ENCODE data around the gene EFCAB6.
A peak's percentile ranks its signal among the peaks of the same experiment; 100 is the strongest.

The EFCAB6 gene

DNA sequence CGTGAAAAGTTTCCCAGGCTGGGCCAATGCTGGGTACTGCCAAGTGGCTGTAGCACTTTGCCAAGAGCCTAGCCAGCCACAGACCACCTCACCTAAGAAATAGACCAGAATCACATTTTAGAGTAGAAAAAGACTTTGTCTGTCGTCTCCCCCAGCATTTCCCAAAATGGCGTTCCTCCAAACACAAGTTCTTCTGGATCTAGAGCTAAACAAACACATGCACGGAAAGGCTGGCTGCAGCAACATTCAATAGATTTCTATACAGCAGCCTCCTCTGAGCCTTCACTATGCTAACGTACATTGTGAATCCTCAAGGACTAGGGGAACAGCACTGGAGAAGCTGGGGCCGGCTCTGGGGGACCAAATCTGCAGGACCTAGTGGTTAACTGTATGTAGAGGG lies 65.0 kb downstream of the EFCAB6 start:
- no peak for DNase-seq (ENCODE audit: low read depth)
- no peak overlapping the region for H3K4me3 ChIP-seq (ENCODE audit: low read length)
- TF ChIP-seq, protein P1, sequence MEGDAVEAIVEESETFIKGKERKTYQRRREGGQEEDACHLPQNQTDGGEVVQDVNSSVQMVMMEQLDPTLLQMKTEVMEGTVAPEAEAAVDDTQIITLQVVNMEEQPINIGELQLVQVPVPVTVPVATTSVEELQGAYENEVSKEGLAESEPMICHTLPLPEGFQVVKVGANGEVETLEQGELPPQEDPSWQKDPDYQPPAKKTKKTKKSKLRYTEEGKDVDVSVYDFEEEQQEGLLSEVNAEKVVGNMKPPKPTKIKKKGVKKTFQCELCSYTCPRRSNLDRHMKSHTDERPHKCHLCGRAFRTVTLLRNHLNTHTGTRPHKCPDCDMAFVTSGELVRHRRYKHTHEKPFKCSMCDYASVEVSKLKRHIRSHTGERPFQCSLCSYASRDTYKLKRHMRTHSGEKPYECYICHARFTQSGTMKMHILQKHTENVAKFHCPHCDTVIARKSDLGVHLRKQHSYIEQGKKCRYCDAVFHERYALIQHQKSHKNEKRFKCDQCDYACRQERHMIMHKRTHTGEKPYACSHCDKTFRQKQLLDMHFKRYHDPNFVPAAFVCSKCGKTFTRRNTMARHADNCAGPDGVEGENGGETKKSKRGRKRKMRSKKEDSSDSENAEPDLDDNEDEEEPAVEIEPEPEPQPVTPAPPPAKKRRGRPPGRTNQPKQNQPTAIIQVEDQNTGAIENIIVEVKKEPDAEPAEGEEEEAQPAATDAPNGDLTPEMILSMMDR (conservative IDR thresholded peaks at IDR 0.05; ENCODE audit: low read depth, low read length), result no peak

DNA sequence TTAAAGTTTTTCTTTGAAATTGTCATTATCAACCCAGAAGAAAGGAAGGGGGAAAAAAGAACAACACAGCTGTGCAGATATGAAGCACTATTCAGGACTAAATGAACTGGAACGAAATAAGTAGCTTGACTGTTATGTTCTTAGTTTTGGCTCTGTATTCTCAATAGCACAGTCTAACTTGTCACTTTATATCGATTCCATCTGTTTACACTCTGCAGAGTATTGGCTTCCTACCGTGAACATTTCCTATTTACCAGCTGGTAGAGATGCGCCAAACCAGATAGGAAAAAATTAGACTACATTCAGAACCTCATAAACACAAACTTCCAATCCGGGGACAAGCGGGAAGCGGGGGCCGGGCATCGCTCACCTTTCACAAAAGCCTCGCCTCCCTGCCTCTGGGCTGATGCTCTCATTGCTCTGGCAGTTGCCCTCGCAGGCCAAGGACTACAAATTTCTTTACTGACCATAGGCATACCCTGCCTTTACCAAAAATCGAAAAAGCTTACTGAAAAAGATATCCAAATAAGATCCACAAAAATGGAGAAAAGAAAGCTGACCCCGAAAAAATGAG lies 66.2 kb downstream of the EFCAB6 start:
- TF ChIP-seq, protein P1 (conservative IDR thresholded peaks at IDR 0.05; ENCODE audit: low read depth, low read length), result no peak
- DNase-seq (ENCODE audit: low read depth), result no peak
- no peak overlapping the region for H3K4me3 ChIP-seq (ENCODE audit: low read length)

DNA sequence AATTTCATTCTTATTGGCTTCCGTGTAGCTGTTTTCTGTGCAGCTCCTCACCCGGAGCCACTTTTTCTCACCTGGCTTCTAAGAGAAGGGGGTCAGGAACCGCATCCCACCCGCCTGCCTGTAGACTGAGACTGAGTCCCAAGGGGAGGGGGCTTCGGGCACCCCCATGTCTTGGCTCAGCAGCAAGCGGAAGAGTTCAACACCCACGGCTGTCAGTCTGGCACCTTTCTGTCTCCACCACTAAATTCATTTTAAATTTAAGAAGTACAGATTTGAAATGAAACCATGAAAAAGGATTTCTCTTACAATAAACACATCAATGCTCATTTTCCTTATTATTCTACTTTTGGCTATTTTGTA lies 66.7 kb downstream of the EFCAB6 start:
- H3K4me3 ChIP-seq (ENCODE audit: low read length), result no peak overlapping the region
- DNase-seq (ENCODE audit: low read depth), result no peak
- TF ChIP-seq, protein P1 (conservative IDR thresholded peaks at IDR 0.05; ENCODE audit: low read depth, low read length), result no peak

DNA sequence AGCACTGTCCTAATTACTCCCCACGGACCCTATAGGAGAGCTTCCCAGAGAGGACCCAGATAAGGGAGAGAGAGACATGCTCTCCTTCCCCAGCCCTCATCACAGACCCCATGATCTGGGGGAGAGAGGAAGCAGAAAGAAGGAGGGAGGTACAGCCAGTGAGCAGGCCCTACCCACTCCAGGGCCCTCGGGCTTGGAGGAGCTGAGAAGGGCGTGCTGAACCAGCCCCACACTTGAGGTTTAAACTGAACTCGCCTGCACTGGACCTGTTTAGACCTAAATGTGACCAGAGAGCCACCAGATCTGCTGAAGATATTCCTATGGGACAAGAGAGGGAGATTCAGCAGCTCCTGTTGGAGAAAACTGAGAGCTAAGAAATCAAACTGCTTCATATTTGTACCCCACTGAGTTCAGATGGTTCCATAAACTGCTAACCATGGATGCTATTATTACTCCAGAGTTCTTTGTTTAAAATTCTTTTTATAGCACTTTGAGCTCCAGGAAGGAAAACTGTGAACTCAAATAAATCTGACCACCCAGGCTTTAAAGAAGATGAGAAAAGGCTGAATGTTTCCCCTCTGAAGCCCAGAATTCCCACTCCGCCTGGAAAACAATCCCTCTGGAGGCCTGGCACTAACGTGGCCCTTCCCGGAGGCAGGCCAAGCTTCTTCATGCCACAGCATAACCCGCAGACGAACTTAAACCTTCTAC lies 67.2 kb downstream of the EFCAB6 start:
- TF ChIP-seq, protein P1 (conservative IDR thresholded peaks at IDR 0.05; ENCODE audit: low read depth, low read length), result no peak
- no peak overlapping the region for H3K4me3 ChIP-seq (ENCODE audit: low read length)
- DNase-seq (ENCODE audit: low read depth), result no peak

DNA sequence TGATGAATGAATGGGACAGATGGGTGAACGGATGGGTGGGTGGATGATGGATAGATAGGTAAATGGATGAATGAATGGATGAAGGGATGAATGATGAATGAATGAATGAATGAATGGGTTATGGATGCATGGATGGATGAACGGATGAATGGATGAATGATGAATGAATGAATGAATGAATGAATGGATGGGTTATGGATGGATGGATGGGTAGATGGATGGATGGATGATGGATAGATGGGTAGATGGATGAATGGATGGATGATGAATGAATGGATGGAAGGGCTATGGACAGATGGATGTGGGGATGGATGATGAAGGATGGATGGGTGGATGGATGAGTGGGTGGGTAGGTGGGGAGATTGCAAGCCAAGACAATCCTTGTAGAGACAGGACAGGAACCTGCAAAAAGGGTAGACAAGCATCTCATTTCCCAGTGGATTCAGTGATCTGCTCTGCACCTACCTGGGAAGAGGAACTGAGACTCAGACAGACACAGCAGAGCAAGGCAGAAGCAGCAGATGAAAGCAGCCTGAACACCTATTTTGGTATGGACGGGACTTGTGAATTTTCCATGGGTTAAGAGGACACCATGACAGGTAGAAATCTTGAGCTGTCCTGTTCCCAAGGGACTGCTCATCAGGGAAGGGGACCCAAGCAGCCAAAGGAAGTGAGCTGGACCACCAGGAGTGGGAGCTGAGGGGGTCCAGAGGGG lies 68.0 kb downstream of the EFCAB6 start:
- TF ChIP-seq, protein P1 (conservative IDR thresholded peaks at IDR 0.05; ENCODE audit: low read depth, low read length), result no peak
- DNase-seq (ENCODE audit: low read depth), result no peak
- H3K4me3 ChIP-seq (ENCODE audit: low read length), result no peak overlapping the region

DNA sequence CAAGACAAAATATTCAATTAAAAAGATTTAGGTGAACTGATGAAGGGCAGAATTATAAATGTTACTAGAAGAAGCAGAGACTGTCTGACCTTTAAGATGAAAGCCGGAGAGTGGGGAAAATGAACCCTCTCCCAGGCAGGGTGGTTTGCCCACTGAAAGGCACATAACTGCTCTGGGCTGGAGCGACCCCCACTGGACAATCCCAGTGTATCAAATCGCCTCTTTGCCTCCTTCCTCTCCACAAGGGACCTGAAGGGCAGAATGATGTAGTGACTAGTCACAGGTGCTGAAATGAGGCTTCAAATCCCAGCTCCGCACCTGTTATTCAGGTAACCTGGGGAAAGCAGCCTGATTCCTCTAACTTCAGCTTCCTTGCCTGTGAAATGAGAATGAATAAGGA lies 69.0 kb downstream of the EFCAB6 start:
- TF ChIP-seq, protein P1 (conservative IDR thresholded peaks at IDR 0.05; ENCODE audit: low read depth, low read length), result peak; percentile 14
- no peak overlapping the region for H3K4me3 ChIP-seq (ENCODE audit: low read length)
- DNase-seq (ENCODE audit: low read depth), result no peak

Data from retinal pigment epithelial cell (primary cell).